NB4 (cell line): ENCODE data around the gene KCNG2.

Source experiments
- CTCF ChIP-seq: IDR thresholded peaks from one replicate; pipeline ENCODE4 v1.5.1; 2012; ENCODE audit warnings: low read depth, low read length
- POLR2A ChIP-seq: IDR thresholded peaks from 2 replicates; pipeline ENCODE4 v1.6.1; 2011; ENCODE audit warnings: mild to moderate bottlenecking; ENCODE audit not compliant: insufficient read length; ENCODE audit errors: extremely low read depth

- TF ChIP-seq POLR2A, result no peak
- no peak for TF ChIP-seq CTCF
Measured at GRCh38 chr18:79846936-79847557, 49.3 kb downstream of the KCNG2 start.
